Transverse colon (tissue), 4 donors: ENCODE measurements around the gene WSB1. TPM values are rescaled to one million over a fixed set of nuclear protein-coding genes. Genes with fewer than 3 reads are reported as not detected.

Source experiments
- DNase-seq: peaks from one replicate; pipeline ENCODE4 v3.0.0-alpha.2; 2019
- H3K27ac ChIP-seq, 4 donors: fragments of 200-600 bp; sonication (generic); 2 replicates each; pipeline ENCODE4 v1.5.1; 2016 to 2018; ENCODE audit warnings: inconsistent platforms in 4 of 4
- H3K27me3 ChIP-seq: fragments of 200-600 bp; sonication (generic); 2 replicates; pipeline ENCODE4 v1.5.1; 2017; ENCODE audit warnings: inconsistent platforms
- H3K36me3 ChIP-seq, 4 donors: fragments of 200-600 bp; sonication (generic); 2 replicates each; pipeline ENCODE4 v1.5.1; 2017 to 2019; ENCODE audit warnings: inconsistent platforms in 4 of 4
- H3K4me1 ChIP-seq, 4 donors: fragments of 200-600 bp; sonication (generic); 2 replicates each; pipeline ENCODE4 v1.5.1; 2017 to 2020; ENCODE audit warnings: inconsistent platforms in 4 of 4
- H3K4me3 ChIP-seq, 4 donors: fragments of 200-600 bp; sonication (generic); 1 replicate in 1 of 4; 2 replicates in 3 of 4; pipeline versions ENCODE4 v1.5.1 to v1.6.1; 2017 to 2019; ENCODE audit warnings: inconsistent platforms in 4 of 4
- H3K9me3 ChIP-seq, 2 donors: fragments of 200-600 bp; sonication (generic); 2 replicates each; pipeline ENCODE4 v1.5.1; 2017 to 2019; ENCODE audit warnings: inconsistent platforms in 2 of 2
- EP300 ChIP-seq: sonication (generic); formaldehyde crosslinking; IDR thresholded peaks from one replicate; pipeline ENCODE4 v1.6.1; 2017; ENCODE audit warnings: antibody characterized with exemption, low read depth
- POLR2A ChIP-seq: fragments of 450-650 bp; IDR thresholded peaks from one replicate; pipeline ENCODE4 v1.6.1; 2016; ENCODE audit warnings: antibody characterized with exemption, mild to moderate bottlenecking, moderate library complexity
- POLR2AphosphoS5 ChIP-seq, 3 donors: sonication (generic); formaldehyde crosslinking; IDR thresholded peaks; one replicate each; pipeline ENCODE4 v1.6.1; 2016; ENCODE audit warnings: antibody characterized with exemption in 3 of 3
- WGBS, 2 donors: methylation state at CpG; one replicate each; pipeline ENCODE4 v1.1.5; 2018; ENCODE audit warnings: low coverage in 1 of 2; 5-methylcytosine and 5-hydroxymethylcytosine counted together
- in situ Hi-C, 4 donors: fragments of 200-750 bp; cut with MboI; loops; one replicate each; pipeline versions ENCODE4 v1.15.0 to v1.15.1; 2017; ENCODE audit warnings: low sequenced_read_pairs in 3 of 4, low pct_ligation_motif_present in 1 of 4, low pct_unique_long_range_greater_than_20kb in 1 of 4
- intact Hi-C: fragments of 100-400 bp; cut with DNase I; formaldehyde crosslinking; loops from one replicate; pipeline ENCODE4 v1.15.1; 2023; ENCODE audit warnings: low total_unique reads
- total RNA-seq, 4 donors: library from RNA; depleted of rRNA; stranded (reverse); fragments of >200 nt; gene quantifications; one replicate each; pipeline ENCODE4 v1.1.0, GENCODE V29; 2016
- TF ChIP-seq, protein P1 (sequence below), 5 experiments: fragments of 200-600 bp in 3 of 5; fragments of 450-650 bp in 2 of 5; sonication (generic) in 3 of 5; IDR thresholded peaks; 1 replicate in 2 of 5; 2 replicates in 3 of 5; pipeline ENCODE4 v1.5.1; 2016 to 2017; ENCODE audit warnings: antibody characterized with exemption in 5 of 5, inconsistent platforms in 3 of 5, mild to moderate bottlenecking in 2 of 5, moderate library complexity in 1 of 5

WSB1 gene
- total RNA-seq, 4 donors from 2014 or later: 90.4 to 335 (median 261) TPM

DNA sequence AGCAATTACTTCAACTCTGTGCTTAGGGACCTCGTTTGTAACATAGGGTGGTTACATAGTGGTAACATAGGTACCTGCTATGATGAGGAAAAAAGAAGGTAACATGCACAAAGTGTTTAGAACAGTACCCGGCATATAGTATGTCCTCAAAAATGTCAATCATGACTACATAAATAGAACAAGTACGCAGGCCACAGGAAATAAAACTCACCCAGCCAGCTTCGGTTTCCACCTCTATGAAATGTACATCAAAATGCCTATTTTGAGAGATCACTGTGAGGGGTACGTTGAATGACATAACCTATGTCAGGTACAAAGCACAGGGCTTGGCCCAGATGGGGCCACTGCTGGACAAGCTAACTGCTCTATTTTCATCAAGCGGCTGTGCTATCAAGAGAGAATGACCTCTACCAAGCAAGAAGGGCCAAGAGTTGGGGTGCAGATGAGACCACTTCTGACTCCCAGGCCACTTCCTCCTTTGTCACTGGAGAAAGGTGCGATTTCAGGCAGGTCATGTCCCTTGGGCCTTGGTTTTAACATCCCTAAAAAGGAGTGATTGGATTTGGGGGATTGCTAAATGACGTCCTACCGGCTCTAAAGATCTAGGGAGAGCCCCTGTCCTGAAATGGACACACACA is 45.4 kb downstream of the WSB1 start:
- no peak overlapping the region for H3K27ac ChIP-seq
- in situ Hi-C loops: loop anchor here in 3 of 4 donors (10.0 to 25.0 kb wide), 2 partner anchors 95 to 698 kb away; partner anchors contain the start of gene NLK (in 1 of the 3)
- 80 to 82% methylated on average over 3 to 9 of the region's 9 CpGs for WGBS, 2 donors
- no peak for DNase-seq
- no peaks in the 10 kb centered on the region for H3K36me3 ChIP-seq
- H3K4me3 ChIP-seq: no peak overlapping the region
- peaks cover 0 to 10% (median 2%) of the 10 kb centered on the region in 4 donors for H3K4me1 ChIP-seq
- intact Hi-C loops: no loop called here
- TF ChIP-seq EP300 (no peak), POLR2AphosphoS5 (IDR thresholded peaks at IDR 0.05) (no peak), POLR2A (no peak)
- TF ChIP-seq, protein P1, sequence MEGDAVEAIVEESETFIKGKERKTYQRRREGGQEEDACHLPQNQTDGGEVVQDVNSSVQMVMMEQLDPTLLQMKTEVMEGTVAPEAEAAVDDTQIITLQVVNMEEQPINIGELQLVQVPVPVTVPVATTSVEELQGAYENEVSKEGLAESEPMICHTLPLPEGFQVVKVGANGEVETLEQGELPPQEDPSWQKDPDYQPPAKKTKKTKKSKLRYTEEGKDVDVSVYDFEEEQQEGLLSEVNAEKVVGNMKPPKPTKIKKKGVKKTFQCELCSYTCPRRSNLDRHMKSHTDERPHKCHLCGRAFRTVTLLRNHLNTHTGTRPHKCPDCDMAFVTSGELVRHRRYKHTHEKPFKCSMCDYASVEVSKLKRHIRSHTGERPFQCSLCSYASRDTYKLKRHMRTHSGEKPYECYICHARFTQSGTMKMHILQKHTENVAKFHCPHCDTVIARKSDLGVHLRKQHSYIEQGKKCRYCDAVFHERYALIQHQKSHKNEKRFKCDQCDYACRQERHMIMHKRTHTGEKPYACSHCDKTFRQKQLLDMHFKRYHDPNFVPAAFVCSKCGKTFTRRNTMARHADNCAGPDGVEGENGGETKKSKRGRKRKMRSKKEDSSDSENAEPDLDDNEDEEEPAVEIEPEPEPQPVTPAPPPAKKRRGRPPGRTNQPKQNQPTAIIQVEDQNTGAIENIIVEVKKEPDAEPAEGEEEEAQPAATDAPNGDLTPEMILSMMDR (IDR thresholded peaks at IDR 0.05): no peak
- no peaks in the 10 kb centered on the region for H3K9me3 ChIP-seq
- H3K27me3 ChIP-seq: no peaks in the 10 kb centered on the region

DNA sequence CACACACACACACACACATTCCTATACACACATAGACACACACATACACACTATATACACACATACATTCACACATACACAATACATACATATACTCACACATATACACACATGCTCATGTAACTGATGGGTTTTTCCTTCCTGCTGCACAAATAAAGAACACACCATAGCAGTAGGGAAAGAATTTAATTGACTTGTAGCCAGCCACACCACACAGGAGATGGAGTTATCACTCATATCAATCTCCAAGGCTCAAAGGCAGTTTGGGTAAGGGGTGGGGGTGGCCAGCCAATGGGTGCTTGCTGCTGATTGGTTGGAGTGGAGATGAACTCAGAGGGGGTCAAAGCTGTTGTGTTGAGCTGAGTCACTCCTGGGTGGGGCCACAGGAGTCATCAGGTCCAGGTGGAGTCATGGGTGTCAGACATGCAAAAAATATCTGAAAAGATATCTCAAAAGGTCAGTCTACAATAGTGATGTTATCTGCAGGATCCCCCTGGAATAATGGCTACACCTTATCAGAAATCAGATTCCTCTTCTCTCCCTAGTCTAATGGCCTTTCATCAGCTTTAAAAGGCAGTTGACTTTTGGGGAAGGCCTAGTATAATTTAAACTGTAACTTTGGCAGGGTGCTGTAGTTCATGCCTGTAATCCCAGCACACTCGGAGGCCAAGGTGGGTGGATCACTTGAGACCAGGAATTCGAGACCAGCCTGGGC is 46.1 kb downstream of the WSB1 start:
- no peaks in the 10 kb centered on the region for H3K27me3 ChIP-seq
- H3K9me3 ChIP-seq: no peaks in the 10 kb centered on the region
- peaks cover 0 to 16% (median 3%) of the 10 kb centered on the region in 4 donors for H3K4me1 ChIP-seq
- no peak for TF ChIP-seq POLR2AphosphoS5 (IDR thresholded peaks at IDR 0.05)
- TF ChIP-seq POLR2A: no peak
- no peak for TF ChIP-seq EP300
- TF ChIP-seq, protein P1 (IDR thresholded peaks at IDR 0.05): no peak
- WGBS, 2 donors: 96% methylated on average over 2 of the region's 2 CpGs; no CpG with 5 or more reads in 1 of the 2 donors
- H3K27ac ChIP-seq: no peak overlapping the region
- H3K4me3 ChIP-seq: no peak overlapping the region
- DNase-seq: no peak
- in situ Hi-C loops (loop anchor here in 3 of 4 donors (10.0 to 25.0 kb wide), 2 partner anchors 95 to 697 kb away; partner anchors contain the start of gene NLK (in 1 of the 3)), intact Hi-C loops (no loop called here)
- H3K36me3 ChIP-seq: no peaks in the 10 kb centered on the region

DNA sequence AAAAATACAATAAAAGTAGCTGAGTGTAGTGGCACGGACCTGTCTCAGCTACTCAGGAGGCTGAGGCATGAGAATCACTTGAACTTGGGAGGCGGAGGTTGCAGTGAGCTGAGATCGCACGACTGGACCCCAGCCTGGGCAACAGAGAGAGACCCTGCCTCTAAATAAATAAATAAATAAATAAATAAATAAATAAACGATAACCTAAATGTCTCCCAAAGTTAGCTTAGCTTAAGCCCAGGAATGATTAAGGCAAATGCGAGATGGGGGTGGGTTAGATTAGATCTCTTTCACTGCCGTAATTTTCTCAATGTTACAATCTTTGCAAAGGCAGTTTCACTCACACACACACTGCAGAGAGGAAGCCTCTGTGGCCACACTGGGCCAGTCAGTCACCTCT is 46.7 kb downstream of the WSB1 start:
- H3K4me1 ChIP-seq: peaks cover 0 to 17% (median 3%) of the 10 kb centered on the region in 4 donors
- no peaks in the 10 kb centered on the region for H3K36me3 ChIP-seq
- 87 to 92% methylated on average over 7 of the region's 7 CpGs for WGBS, 2 donors
- H3K27me3 ChIP-seq: no peaks in the 10 kb centered on the region
- no peak overlapping the region for H3K4me3 ChIP-seq
- no peak overlapping the region for H3K27ac ChIP-seq
- intact Hi-C loops: no loop called here
- DNase-seq: no peak
- in situ Hi-C loops: loop anchor here in 1 of 4 donors (25.0 kb wide), 1 partner anchor 697 kb away; the partner anchor contains the start of gene NLK
- H3K9me3 ChIP-seq: no peaks in the 10 kb centered on the region
- TF ChIP-seq EP300 (no peak), POLR2A (no peak)
- TF ChIP-seq, protein P1 (IDR thresholded peaks at IDR 0.05): no peak

DNA sequence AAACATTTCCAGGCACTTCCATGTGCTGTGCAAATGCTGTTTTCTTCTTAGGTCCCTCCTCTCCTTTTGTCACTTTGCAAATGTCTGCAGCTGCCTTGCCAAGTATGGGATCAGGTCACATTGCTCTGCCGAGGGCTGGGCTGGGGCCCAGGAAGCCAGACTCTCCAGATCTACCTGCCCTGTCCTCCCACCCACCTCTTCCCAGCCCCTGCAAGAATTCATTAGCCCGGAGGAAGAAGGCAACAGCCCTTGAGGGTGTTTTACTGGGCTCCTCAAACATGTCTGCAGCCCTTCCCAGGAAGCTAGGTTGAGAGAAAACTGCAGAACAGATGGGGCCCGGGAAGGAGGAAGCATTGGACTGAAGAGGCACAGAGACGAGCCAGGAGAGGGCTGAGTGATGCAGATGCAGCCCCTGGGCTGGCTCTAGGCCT is 47.1 kb downstream of the WSB1 start:
- intact Hi-C loops: no loop called here
- 51% methylated on average over 4 of the region's 4 CpGs; no CpG with 5 or more reads in 1 of the 2 donors for WGBS, 2 donors

More for the DNA sequence above, 47.1 kb downstream of the WSB1 start:
- Histone ChIP-seq H3K9me3 (no peaks in the 10 kb centered on the region), H3K27me3 (no peaks in the 10 kb centered on the region), H3K27ac (no peak overlapping the region), H3K36me3 (no peaks in the 10 kb centered on the region), H3K4me1 (peaks cover 0 to 17% (median 3%) of the 10 kb centered on the region in 4 donors), H3K4me3 (no peak overlapping the region)
- TF ChIP-seq, protein P1 (IDR thresholded peaks at IDR 0.05): no peak
- in situ Hi-C loops: loop anchor here in 1 of 4 donors (25.0 kb wide), 1 partner anchor 696 kb away; the partner anchor contains the start of gene NLK
- no peak for DNase-seq
